Hepatocyte (in vitro differentiated cells): Measurements from ENCODE around the gene CCDC167.

Experiments
- EZH2 ChIP-seq: fragments of 200-600 bp; sonication (generic); IDR thresholded peaks from 2 replicates; pipeline ENCODE4 v1.6.1; 2016; ENCODE audit warnings: antibody characterized with exemption, mild to moderate bottlenecking, borderline replicate concordance
- TF ChIP-seq, protein P1 (sequence below): fragments of 200-600 bp; sonication (generic); IDR thresholded peaks from 2 replicates; pipeline ENCODE4 v1.5.1; 2016; ENCODE audit warnings: antibody characterized with exemption, mild to moderate bottlenecking; ENCODE audit not compliant: poor library complexity

DNA sequence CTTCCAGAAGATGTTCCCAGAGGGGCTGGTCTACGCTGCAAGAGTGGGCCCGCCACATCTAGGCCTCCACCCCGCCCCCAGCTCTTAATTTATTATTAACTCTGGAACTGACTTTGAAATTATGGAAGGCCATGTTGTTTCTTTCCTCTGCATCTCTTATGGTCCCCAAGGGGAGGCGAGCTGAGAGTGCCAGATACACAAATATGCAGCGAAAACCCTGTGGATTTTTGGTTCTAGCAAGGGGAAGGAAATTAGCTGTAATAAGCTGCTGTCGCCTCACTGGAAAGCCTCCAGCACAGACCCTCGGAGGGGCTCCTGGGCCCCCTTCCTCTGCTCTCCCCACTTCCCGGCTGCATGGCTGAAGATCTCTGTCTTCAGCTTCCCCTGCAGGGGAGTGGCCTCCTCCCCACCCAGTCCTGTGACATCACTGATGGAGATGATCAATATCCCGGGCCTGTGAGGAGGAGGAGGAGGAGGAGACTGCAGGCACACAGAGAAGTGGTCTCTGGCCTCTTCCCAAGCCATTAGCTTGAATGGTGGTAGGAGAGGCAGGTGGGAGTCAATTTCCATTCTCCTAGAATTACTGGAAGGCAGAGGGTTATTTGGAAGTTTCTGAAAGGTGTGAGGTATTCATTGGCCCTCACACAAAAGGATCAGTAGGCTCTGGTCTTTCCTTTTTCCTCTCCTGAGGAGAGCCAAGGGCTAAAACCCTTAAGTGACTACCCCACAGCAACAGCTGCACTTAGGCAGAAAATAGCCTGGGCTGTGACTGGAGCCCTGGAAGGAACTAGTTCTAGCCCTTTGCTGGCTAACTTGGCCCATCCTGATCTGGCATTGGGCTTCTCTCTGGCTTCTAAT is 39.7 kb upstream of the CCDC167 start:
- TF ChIP-seq, protein P1, sequence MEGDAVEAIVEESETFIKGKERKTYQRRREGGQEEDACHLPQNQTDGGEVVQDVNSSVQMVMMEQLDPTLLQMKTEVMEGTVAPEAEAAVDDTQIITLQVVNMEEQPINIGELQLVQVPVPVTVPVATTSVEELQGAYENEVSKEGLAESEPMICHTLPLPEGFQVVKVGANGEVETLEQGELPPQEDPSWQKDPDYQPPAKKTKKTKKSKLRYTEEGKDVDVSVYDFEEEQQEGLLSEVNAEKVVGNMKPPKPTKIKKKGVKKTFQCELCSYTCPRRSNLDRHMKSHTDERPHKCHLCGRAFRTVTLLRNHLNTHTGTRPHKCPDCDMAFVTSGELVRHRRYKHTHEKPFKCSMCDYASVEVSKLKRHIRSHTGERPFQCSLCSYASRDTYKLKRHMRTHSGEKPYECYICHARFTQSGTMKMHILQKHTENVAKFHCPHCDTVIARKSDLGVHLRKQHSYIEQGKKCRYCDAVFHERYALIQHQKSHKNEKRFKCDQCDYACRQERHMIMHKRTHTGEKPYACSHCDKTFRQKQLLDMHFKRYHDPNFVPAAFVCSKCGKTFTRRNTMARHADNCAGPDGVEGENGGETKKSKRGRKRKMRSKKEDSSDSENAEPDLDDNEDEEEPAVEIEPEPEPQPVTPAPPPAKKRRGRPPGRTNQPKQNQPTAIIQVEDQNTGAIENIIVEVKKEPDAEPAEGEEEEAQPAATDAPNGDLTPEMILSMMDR: no peak
- no peak for TF ChIP-seq EZH2
